H1 (cell line): ENCODE measurements around the gene FBXO11. TPM values are rescaled to one million over a fixed set of nuclear protein-coding genes. Genes with fewer than 3 reads are reported as not detected.

ENCODE experiments used
- CTCF ChIA-PET: fragments of 300-600 bp; sonication (Branson Sonifier 250); formaldehyde crosslinking; loops from one replicate; lab custom pipeline; 2021; ENCODE audit not compliant: partially characterized antibody; lab: Charles Lee
- POLR2A ChIA-PET: fragments of 300-600 bp; sonication (Branson Sonifier 250); formaldehyde crosslinking; loops from one replicate; lab custom pipeline; 2021; ENCODE audit warnings: inconsistent platforms; ENCODE audit not compliant: partially characterized antibody; lab: Charles Lee
- DNase-seq, 2 experiments: peaks; one replicate each; pipeline versions ENCODE4 v3.0.0 to v3.0.0-alpha.2; 2010 to 2022; ENCODE audit warnings: low spot score in 2 of 2, low read depth in 1 of 2, mixed read lengths in 1 of 2
- FAIRE-seq: peaks from 2 replicates; lab custom pipeline; 2011; peaks lifted over from hg19 to GRCh38; lab: Jason Lieb, UNC
- H2AFZ ChIP-seq: 2 replicates; pipeline ENCODE4 v1.8.1; 2012; ENCODE audit warnings: low read length, inconsistent platforms
- H2AK5ac ChIP-seq: 2 replicates; pipeline ENCODE4 v1.6.1; 2013; ENCODE audit warnings: low read depth, low read length
- H2BK120ac ChIP-seq: replicated peaks from 2 replicates; pipeline ENCODE3; 2013; ENCODE audit warnings: low read depth, low read length, inconsistent platforms
- H2BK12ac ChIP-seq: 2 replicates; pipeline ENCODE4 v1.6.1; 2013; ENCODE audit warnings: low read depth, low read length
- H2BK15ac ChIP-seq: 2 replicates; pipeline ENCODE4 v1.6.1; 2013; ENCODE audit warnings: low read length
- H2BK20ac ChIP-seq: 2 replicates; pipeline ENCODE4 v1.6.1; 2013; ENCODE audit warnings: low read length
- H2BK5ac ChIP-seq: 2 replicates; pipeline ENCODE4 v1.6.1; 2013; ENCODE audit warnings: low read depth, low read length
- H3K14ac ChIP-seq: 2 replicates; pipeline ENCODE4 v1.6.1; 2013; ENCODE audit warnings: inconsistent platforms; ENCODE audit not compliant: insufficient read length
- H3K18ac ChIP-seq: 2 replicates; pipeline ENCODE4 v1.6.1; 2013; ENCODE audit warnings: low read length; ENCODE audit errors: extremely low read depth
- H3K23ac ChIP-seq: 2 replicates; pipeline ENCODE4 v1.6.1; 2013; ENCODE audit warnings: inconsistent platforms; ENCODE audit not compliant: insufficient read length
- H3K23me2 ChIP-seq: 2 replicates; pipeline ENCODE4 v1.6.1; 2013; ENCODE audit warnings: low read depth, low read length
- H3K27ac ChIP-seq: 2 replicates; pipeline ENCODE4 v1.6.1; 2011; ENCODE audit warnings: low read depth, low read length, inconsistent platforms
- H3K27me3 ChIP-seq, 4 experiments: replicated peaks in 1 of 4; 1 replicate in 1 of 4; 2 replicates in 3 of 4; pipeline versions ENCODE4 v1.6.1 to v1.8.1; 2011 to 2013; ENCODE audit warnings: low read length in 3 of 4, mild to moderate bottlenecking in 3 of 4, inconsistent platforms in 2 of 4, mixed read lengths in 2 of 4, moderate library complexity in 1 of 4; ENCODE audit not compliant: control insufficient read depth in 3 of 4, insufficient read depth in 3 of 4; ENCODE audit errors: extremely low read depth in 1 of 4
- H3K36me3 ChIP-seq, 4 experiments: 2 replicates each; pipeline versions ENCODE4 v1.6.1 to v1.8.1; 2011 to 2013; ENCODE audit warnings: mild to moderate bottlenecking in 4 of 4, low read length in 3 of 4, moderate library complexity in 2 of 4, control low read depth in 1 of 4, inconsistent platforms in 1 of 4; ENCODE audit not compliant: insufficient read depth in 4 of 4, control insufficient read depth in 2 of 4
- H3K4ac ChIP-seq: replicated peaks from 2 replicates; pipeline ENCODE3; 2013; ENCODE audit warnings: low read length, low read depth, mixed read lengths, inconsistent platforms; ENCODE audit not compliant: insufficient read length
- H3K4me1 ChIP-seq, 4 experiments: replicated peaks in 1 of 4; 1 replicate in 1 of 4; 2 replicates in 3 of 4; pipeline versions ENCODE4 v1.6.1 to v1.8.1; 2011 to 2013; ENCODE audit warnings: low read length in 3 of 4, inconsistent platforms in 2 of 4, mixed read lengths in 1 of 4; ENCODE audit not compliant: insufficient read depth in 4 of 4, control insufficient read depth in 3 of 4
- H3K4me2 ChIP-seq, 2 experiments: 2 replicates each; pipeline versions ENCODE4 v1.6.1 to v1.8.1; 2011 to 2013; ENCODE audit warnings: low read depth in 2 of 2, low read length in 2 of 2, control low read depth in 1 of 2, inconsistent platforms in 1 of 2, mild to moderate bottlenecking in 1 of 2; ENCODE audit not compliant: insufficient read depth in 1 of 2
- H3K4me3 ChIP-seq, 4 experiments: fragments of 200-600, 300-600 bp in 1 of 4; sonication (generic), shearing (Covaris generic), sonication (Bioruptor Twin) in 1 of 4; 2 replicates each; pipeline versions ENCODE4 v1.5.1 to v1.8.1; 2011 to 2016; ENCODE audit warnings: low read length in 4 of 4, low read depth in 3 of 4, control low read depth in 2 of 4, inconsistent platforms in 2 of 4, mild to moderate bottlenecking in 2 of 4, mixed read lengths in 1 of 4, moderate library complexity in 1 of 4; ENCODE audit not compliant: insufficient read depth in 2 of 4; ENCODE audit errors: extremely low read depth in 1 of 4
- H3K56ac ChIP-seq: replicated peaks from 2 replicates; pipeline ENCODE3; 2013; ENCODE audit warnings: low read depth, mild to moderate bottlenecking, mixed read lengths, low read length, inconsistent platforms; ENCODE audit not compliant: insufficient read length
- H3K79me1 ChIP-seq: 2 replicates; pipeline ENCODE4 v1.6.1; 2013; ENCODE audit warnings: low read depth, low read length, control low read depth
- H3K79me2 ChIP-seq, 2 experiments: 2 replicates each; pipeline versions ENCODE4 v1.6.1 to v1.8.1; 2012 to 2013; ENCODE audit warnings: low read length in 2 of 2, mild to moderate bottlenecking in 2 of 2, inconsistent platforms in 1 of 2; ENCODE audit not compliant: insufficient read depth in 2 of 2, control insufficient read depth in 1 of 2
- H3K9ac ChIP-seq, 4 experiments: replicated peaks in 1 of 4; 1 replicate in 1 of 4; 2 replicates in 3 of 4; pipeline versions ENCODE4 v1.6.1 to v1.8.1; 2011 to 2013; ENCODE audit warnings: low read depth in 3 of 4, low read length in 3 of 4, control low read depth in 2 of 4, mild to moderate bottlenecking in 2 of 4, moderate library complexity in 2 of 4, inconsistent platforms in 1 of 4; ENCODE audit errors: extremely low read depth in 1 of 4
- H3K9me3 ChIP-seq, 2 experiments: 2 replicates each; pipeline versions ENCODE4 v1.6.1 to v1.8.1; 2012 to 2013; ENCODE audit warnings: mild to moderate bottlenecking in 2 of 2, moderate library complexity in 2 of 2, control low read depth in 1 of 2, inconsistent platforms in 1 of 2, low read depth in 1 of 2, low read length in 1 of 2, mixed read lengths in 1 of 2; ENCODE audit not compliant: insufficient read depth in 2 of 2
- H4K20me1 ChIP-seq, 2 experiments: replicated peaks in 1 of 2; 2 replicates each; pipeline versions ENCODE3 to v1.8.1; 2011 to 2013; ENCODE audit warnings: inconsistent platforms in 2 of 2, low read length in 2 of 2, mild to moderate bottlenecking in 1 of 2; ENCODE audit not compliant: insufficient read depth in 2 of 2, control insufficient read depth in 1 of 2
- H4K5ac ChIP-seq: 2 replicates; pipeline ENCODE4 v1.6.1; 2013; ENCODE audit warnings: low read length, low read depth, mixed read lengths, inconsistent platforms; ENCODE audit not compliant: insufficient read length
- H4K8ac ChIP-seq: 2 replicates; pipeline ENCODE4 v1.8.0; 2013; ENCODE audit warnings: mild to moderate bottlenecking, moderate library complexity, low read length, inconsistent platforms; ENCODE audit not compliant: insufficient read depth; ENCODE audit errors: extremely low read depth
- H4K91ac ChIP-seq: replicated peaks from 2 replicates; pipeline ENCODE3; 2013; ENCODE audit warnings: low read length, mixed read lengths, inconsistent platforms; ENCODE audit not compliant: insufficient read length
- BACH1 ChIP-seq: IDR thresholded peaks from 2 replicates; pipeline ENCODE4 v1.6.1; 2012; ENCODE audit warnings: low read length, improper control_type of control experiment
- CEBPB ChIP-seq: IDR thresholded peaks from 2 replicates; pipeline ENCODE4 v1.6.1; 2012; ENCODE audit warnings: low read depth, low read length
- EZH2 ChIP-seq: fragments of 200-600 bp; sonication (generic); IDR thresholded peaks from 2 replicates; pipeline ENCODE4 v1.7.1; 2012; ENCODE audit warnings: low read depth, mild to moderate bottlenecking, moderate library complexity, low read length, inconsistent platforms; ENCODE audit not compliant: severe bottlenecking
- SP4 ChIP-seq: IDR thresholded peaks from 2 replicates; pipeline ENCODE4 v1.6.1; 2012; ENCODE audit warnings: low read length, inconsistent platforms
- TAF1 ChIP-seq: IDR thresholded peaks from 2 replicates; pipeline ENCODE4 v1.6.1; 2011; ENCODE audit warnings: mild to moderate bottlenecking, low read depth, low read length
- WGBS, 2 experiments: shearing (Covaris generic) in 1 of 2; methylation state at CpG; one replicate each; pipeline versions ENCODE4 v1.1.6 to v1.1.7; 2013 to 2015; ENCODE audit warnings: low lambda C conversion rate in 2 of 2, mixed read lengths in 2 of 2, inconsistent platforms in 1 of 2, low coverage in 1 of 2, missing lambda C conversion rate in 1 of 2; ENCODE audit not compliant: insufficient replicate concordance in 2 of 2, insufficient coverage in 1 of 2, insufficient read length in 1 of 2; ENCODE audit errors: extremely low coverage in 1 of 2, missing lambda C conversion rate in 1 of 2; 5-methylcytosine and 5-hydroxymethylcytosine counted together
- polyA plus RNA-seq, 7 experiments: library from polyadenylated mRNA; depleted of rRNA in 3 of 7; stranded (reverse) in 5 of 7; unstranded in 2 of 7; fragments of >200 nt in 5 of 7; fragments of 200-250 nt in 2 of 7; gene quantifications; 1 replicate in 5 of 7; 2 replicates in 1 of 7; 4 replicates in 1 of 7; pipeline versions ENCODE4 v1.2.1 to v1.2.3, GENCODE V29; 2011 to 2013; ENCODE audit warnings: missing spikeins in 2 of 7, mixed read lengths in 2 of 7
- total RNA-seq: library from RNA; stranded (reverse); fragmentation: NEBNext Ultra II Directional; extraction: Animal tissue kit (Norgen Biotek cat#: 25700); gene quantifications from 2 replicates; pipeline ENCODE4 v1.2.1, GENCODE V29; 2021

FBXO11 gene
- total and polyA plus RNA-seq, 2 of the 8 experiments (the other 6 are each of a cell fraction or from before 2014, with no cell fraction given) = 21.7 to 57.3 TPM

DNA sequence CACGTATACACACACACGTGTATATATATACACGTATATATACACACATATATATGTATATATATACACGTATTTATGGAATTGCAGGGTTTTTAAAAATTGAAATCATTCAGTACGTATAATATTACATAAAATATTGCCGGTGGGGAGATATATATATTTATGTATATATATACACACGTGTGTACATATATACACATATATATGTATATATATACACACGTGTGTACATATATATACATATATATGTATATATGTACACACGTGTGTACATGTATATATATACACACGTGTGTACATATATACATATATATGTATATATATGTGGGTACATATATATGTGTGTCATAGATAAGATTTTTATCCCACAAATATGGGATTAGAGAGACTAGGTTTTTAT lies 5.4 kb downstream of the FBXO11 start:
- H3K4me1 ChIP-seq = peaks cover 0 to 3% (median 0%) of the 10 kb centered on the region in 4 experiments; a peak in 1 of 7 replicates
- H3K79me1 ChIP-seq = peaks cover 3% of the 10 kb centered on the region
- no peak overlapping the region for H2AK5ac ChIP-seq
- no peak for TF ChIP-seq TAF1
- no peak for TF ChIP-seq BACH1
- TF ChIP-seq CEBPB = no peak
- no peak for TF ChIP-seq EZH2
- TF ChIP-seq SP4 = no peak
- no peak overlapping the region for H3K56ac ChIP-seq
- no peaks in the 10 kb centered on the region for H3K27me3 ChIP-seq
- WGBS, 2 experiments = 85% methylated on average over 10 of the region's 10 CpGs; no CpG with 5 or more reads in 1 of the 2 experiments
- H3K23me2 ChIP-seq = peaks cover 6% of the 10 kb centered on the region; the same call in 1 of the 2 replicates
- H3K9ac ChIP-seq = no peak overlapping the region
- H3K27ac ChIP-seq = no peak overlapping the region
- H3K4ac ChIP-seq = no peak overlapping the region
- no peak overlapping the region for H2BK12ac ChIP-seq
- H3K4me3 ChIP-seq = no peak overlapping the region
- H3K23ac ChIP-seq = no peak overlapping the region
- peaks cover 38 to 91% of the 10 kb centered on the region in 2 experiments for H3K79me2 ChIP-seq
- no peaks in the 10 kb centered on the region for H3K9me3 ChIP-seq
- no peak overlapping the region for H3K4me2 ChIP-seq
- H2AFZ ChIP-seq = no peak overlapping the region
- no peak overlapping the region for H2BK15ac ChIP-seq
- CTCF ChIA-PET = interaction anchor here (0.9 kb wide), 1 partner anchor 16 kb away, joined by 3 read pairs; no protein-coding TSS in a partner anchor
- no peak overlapping the region for H4K5ac ChIP-seq
- H3K36me3 ChIP-seq = no peaks in the 10 kb centered on the region
- H4K91ac ChIP-seq = no peak overlapping the region
- peaks cover 6 to 8% of the 10 kb centered on the region in 2 experiments for H4K20me1 ChIP-seq
- no peak overlapping the region for H4K8ac ChIP-seq
- H2BK5ac ChIP-seq = no peak overlapping the region
- H2BK120ac ChIP-seq = no peak overlapping the region
- no peak overlapping the region for H3K18ac ChIP-seq
- DNase-seq (no peak), FAIRE-seq (no peak)
- no peak overlapping the region for H2BK20ac ChIP-seq
- POLR2A ChIA-PET = interaction anchor here (1.4 kb wide), 1 partner anchor 19 kb away, joined by 3 read pairs; no protein-coding TSS in a partner anchor
- H3K14ac ChIP-seq = no peak overlapping the region
